B cell (primary cell): ENCODE results near the gene GPR87. TPM values are rescaled to one million over a fixed set of nuclear protein-coding genes. Genes with fewer than 3 reads are reported as not detected.

Source experiments
- ATAC-seq: fragments of 200-7000 bp; cut with Tn5 transposase; one replicate; pipeline ENCODE4 v1.10.0; 2021; ENCODE audit warnings: low read depth, mild to moderate bottlenecking, moderate number of reproducible peaks, moderate library complexity
- CTCF ChIA-PET: fragments of 350-600 bp; sonication (Branson Sonifier 250); formaldehyde crosslinking; loops from one replicate; lab custom pipeline; 2021; ENCODE audit warnings: antibody characterized with exemption, inconsistent platforms; lab: Charles Lee
- POLR2A ChIA-PET: fragments of 350-600 bp; sonication (Branson Sonifier 250); formaldehyde crosslinking; loops from one replicate; lab custom pipeline; 2021; ENCODE audit warnings: antibody characterized with exemption; lab: Charles Lee
- DNase-seq: peaks from one replicate; pipeline ENCODE4 v3.0.0; 2013
- H2AFZ ChIP-seq: 2 replicates; pipeline ENCODE4 v1.6.1; 2012; ENCODE audit warnings: mild to moderate bottlenecking, low read depth, low read length; ENCODE audit not compliant: insufficient read depth, poor library complexity, severe bottlenecking
- H3K27ac ChIP-seq, 2 donors: 1 replicate in 1 of 2; 2 replicates in 1 of 2; pipeline ENCODE4 v1.5.1; 2012 to 2013; ENCODE audit warnings: low read length in 2 of 2, mild to moderate bottlenecking in 2 of 2, moderate library complexity in 1 of 2
- H3K27me3 ChIP-seq, 4 experiments: fragments of 200-600 bp in 1 of 4; sonication (generic) in 1 of 4; replicated peaks in 1 of 4; 1 replicate in 2 of 4; 2 replicates in 2 of 4; pipeline versions ENCODE4 v1.6.1 to v1.7.0; 2013 to 2016; ENCODE audit warnings: low read length in 3 of 4, mild to moderate bottlenecking in 2 of 4, mixed read lengths in 1 of 4, moderate library complexity in 1 of 4; ENCODE audit not compliant: insufficient read depth in 4 of 4, control insufficient read depth in 3 of 4; ENCODE audit errors: control extremely low read depth in 1 of 4
- H3K36me3 ChIP-seq, 2 experiments: replicated peaks in 1 of 2; 1 replicate in 1 of 2; 2 replicates in 1 of 2; pipeline versions ENCODE4 v1.6.1 to v1.7.1; 2013; ENCODE audit warnings: low read length in 1 of 2; ENCODE audit not compliant: insufficient read depth in 2 of 2, control insufficient read depth in 1 of 2; ENCODE audit errors: control extremely low read depth in 1 of 2, extremely low read depth in 1 of 2
- H3K4me1 ChIP-seq, 2 donors: fragments of 200-600 bp in 1 of 2; sonication (generic) in 1 of 2; 1 replicate in 1 of 2; 2 replicates in 1 of 2; pipeline versions ENCODE4 v1.5.1 to v1.6.1; 2013 to 2017; ENCODE audit warnings: low read length in 2 of 2; ENCODE audit not compliant: control insufficient read depth in 2 of 2, insufficient read depth in 2 of 2
- H3K4me2 ChIP-seq: replicated peaks from 2 replicates; pipeline ENCODE3; 2012; ENCODE audit warnings: mild to moderate bottlenecking, low read depth, low read length; ENCODE audit not compliant: poor library complexity, severe bottlenecking
- H3K4me3 ChIP-seq, 5 experiments: fragments of 200-600 bp in 1 of 5; sonication (generic) in 1 of 5; 1 replicate in 3 of 5; 2 replicates in 2 of 5; pipeline versions ENCODE4 v1.5.1 to v1.7.0; 2011 to 2016; ENCODE audit warnings: low read length in 4 of 5, mild to moderate bottlenecking in 4 of 5, low read depth in 2 of 5, control low read depth in 1 of 5, moderate library complexity in 1 of 5; ENCODE audit not compliant: insufficient read depth in 1 of 5; ENCODE audit errors: control extremely low read depth in 1 of 5, extremely low read depth in 1 of 5
- H3K79me2 ChIP-seq: fragments of 200-600 bp; sonication (generic); one replicate; pipeline ENCODE4 v1.6.0; 2016; ENCODE audit warnings: low read length; ENCODE audit not compliant: control insufficient read depth, insufficient read depth
- H3K9ac ChIP-seq: fragments of 200-600 bp; sonication (generic); 2 replicates; pipeline ENCODE4 v1.6.1; 2017; ENCODE audit warnings: mild to moderate bottlenecking, low read length, moderate library complexity
- H3K9me3 ChIP-seq, 3 donors: one replicate each; pipeline versions ENCODE4 v1.6.1 to v1.7.1; 2013; ENCODE audit warnings: low read length in 2 of 3; ENCODE audit not compliant: control insufficient read depth in 2 of 3, insufficient read depth in 1 of 3; ENCODE audit errors: control extremely low read depth in 1 of 3
- H4K20me1 ChIP-seq: 2 replicates; pipeline ENCODE4 v1.6.0; 2012; ENCODE audit warnings: mild to moderate bottlenecking, low read length; ENCODE audit not compliant: insufficient read depth, control insufficient read depth, poor library complexity, severe bottlenecking
- H3K27ac Mint-ChIP-seq: one replicate; pipeline ENCODE4 v1.8.0; 2021; ENCODE audit warnings: mixed read lengths
- H3K27me3 Mint-ChIP-seq: one replicate; pipeline ENCODE4 v1.8.0; 2021; ENCODE audit warnings: mixed read lengths
- H3K4me1 Mint-ChIP-seq: one replicate; pipeline ENCODE4 v1.8.0; 2021; ENCODE audit warnings: mixed read lengths
- H3K4me3 Mint-ChIP-seq: one replicate; pipeline ENCODE4 v1.8.0; 2021; ENCODE audit warnings: mixed read lengths
- H3K9me3 Mint-ChIP-seq: one replicate; pipeline ENCODE4 v1.8.0; 2022; ENCODE audit warnings: mixed read lengths; ENCODE audit not compliant: insufficient read depth
- CTCF ChIP-seq: fragments of 200-600 bp; IDR thresholded peaks from one replicate; pipeline ENCODE4 v1.8.0; 2022; ENCODE audit warnings: antibody characterized with exemption, mild to moderate bottlenecking
- EZH2 ChIP-seq: IDR thresholded peaks from 2 replicates; pipeline ENCODE4 v1.6.1; 2012; ENCODE audit warnings: borderline replicate concordance, low read depth, mild to moderate bottlenecking, moderate library complexity, low read length; ENCODE audit not compliant: insufficient read depth, poor library complexity, severe bottlenecking
- WGBS: methylation state at CpG from one replicate; pipeline ENCODE4 v1.1.5; 2013; ENCODE audit warnings: missing lambda C conversion rate; ENCODE audit not compliant: insufficient coverage; 5-methylcytosine and 5-hydroxymethylcytosine counted together
- intact Hi-C: fragments of 100-400 bp; cut with micrococcal nuclease; formaldehyde crosslinking; loops from one replicate; pipeline ENCODE4 v1.10.0; 2022
- polyA plus RNA-seq: library from polyadenylated mRNA; depleted of rRNA; stranded (reverse); fragments of >200 nt; gene quantifications from 2 replicates; pipeline ENCODE4 v1.2.3, GENCODE V29; 2012
- total RNA-seq, 2 donors: library from RNA; stranded (reverse); fragments of 120-200 nt in 1 of 2; gene quantifications; 1 replicate in 1 of 2; 2 replicates in 1 of 2; pipeline versions ENCODE4 v1.2.3 to v1.2.4, GENCODE V29; 2013 to 2022

GPR87 gene
- total and polyA plus RNA-seq, 2 donors (not counting 1 experiment from before 2014, with no cell fraction given): not detected

- Histone ChIP-seq H3K4me2 (peak overlapping the region; percentile 60), H2AFZ (no peak overlapping the region), H3K27me3 (no peaks in the 10 kb centered on the region), H4K20me1 (no peaks in the 10 kb centered on the region), H3K9ac (no peak overlapping the region), H3K79me2 (peaks cover 58% of the 10 kb centered on the region), H3K4me1 (peaks cover 37 to 40% of the 10 kb centered on the region in 2 donors), H3K9me3 (no peaks in the 10 kb centered on the region), H3K27ac (peak overlapping the region; percentile 97 to 99), H3K4me3 (no peak overlapping the region), H3K36me3 (peaks cover 0 to 1% of the 10 kb centered on the region in 2 experiments)
- DNase-seq (no peak), ATAC-seq (no peak)
- H3K4me3 Mint-ChIP-seq: no peak overlapping the region
- no peaks in the 10 kb centered on the region for H3K27me3 Mint-ChIP-seq
- ChIA-PET POLR2A (interaction anchor here (0.6 to 1.8 kb wide), 4 partner anchors 10 to 100 kb away, joined by 3 to 10 read pairs (median 4); no protein-coding TSS in a partner anchor), CTCF (interaction anchor here (10.0 to 10.2 kb wide), 2 partner anchors 14 to 35 kb away, joined by 105 to 115 read pairs; partner anchors contain the start of gene P2RY14)
- TF ChIP-seq EZH2 (no peak), CTCF (no peak)
- H3K9me3 Mint-ChIP-seq: no peaks in the 10 kb centered on the region
- peaks cover 55% of the 10 kb centered on the region for H3K4me1 Mint-ChIP-seq
- intact Hi-C loops: loop anchor here (1.0 to 10.0 kb wide), 4 partner anchors 34 to 1898 kb away; partner anchors contain the start of genes RAP2B and SELENOT
- WGBS: no CpG with 5 or more reads among the region's 1 CpG
- peak overlapping the region; percentile 99 for H3K27ac Mint-ChIP-seq
Measured at GRCh38 chr3:151264605-151265004, 52.0 kb downstream of the GPR87 start.

GRCh38 chr3:151262871-151263525 lies 53.6 kb downstream of the GPR87 start:
- TF ChIP-seq EZH2: no peak
- no peak for TF ChIP-seq CTCF
- POLR2A ChIA-PET: no interaction called here
- intact Hi-C loops: loop anchor here (10.0 kb wide), 1 partner anchor 878 kb away; no protein-coding TSS in a partner anchor
- CTCF ChIA-PET: interaction anchor here (10.0 to 10.2 kb wide), 2 partner anchors 16 to 34 kb away, joined by 105 to 115 read pairs; partner anchors contain the start of gene P2RY14
- Mint-ChIP-seq H3K4me1 (peaks cover 43% of the 10 kb centered on the region), H3K9me3 (no peaks in the 10 kb centered on the region), H3K27me3 (no peaks in the 10 kb centered on the region), H3K27ac (peak overlapping the region; percentile 4), H3K4me3 (no peak overlapping the region)
- peaks cover 0 to 1% of the 10 kb centered on the region in 2 experiments for H3K36me3 ChIP-seq
- H3K4me1 ChIP-seq: peaks cover 22 to 25% of the 10 kb centered on the region in 2 donors
- ATAC-seq (no peak), DNase-seq (no peak)
- 92% methylated on average over 7 of the region's 8 CpGs for WGBS
- no peak overlapping the region for H3K4me2 ChIP-seq
- no peaks in the 10 kb centered on the region for H3K9me3 ChIP-seq
- H3K4me3 ChIP-seq: no peak overlapping the region
- H3K79me2 ChIP-seq: peaks cover 60% of the 10 kb centered on the region
- no peaks in the 10 kb centered on the region for H3K27me3 ChIP-seq
- no peak overlapping the region for H3K9ac ChIP-seq
- H2AFZ ChIP-seq: no peak overlapping the region
- H3K27ac ChIP-seq: no peak overlapping the region
- H4K20me1 ChIP-seq: no peaks in the 10 kb centered on the region
